HS-27A (cell line): Measurements from ENCODE around the gene NCOA1.

Experiments
- DNase-seq: peaks from one replicate; pipeline ENCODE4 v3.0.0-alpha.2; 2012; ENCODE audit warnings: low read depth, missing footprints

The NCOA1 gene

GRCh38 chr2:24697792-24698191 lies 206.7 kb downstream of the NCOA1 start:
- DNase-seq: no peak

GRCh38 chr2:24702800-24703199 lies 211.7 kb downstream of the NCOA1 start:
- peak; percentile 57 for DNase-seq

DNA sequence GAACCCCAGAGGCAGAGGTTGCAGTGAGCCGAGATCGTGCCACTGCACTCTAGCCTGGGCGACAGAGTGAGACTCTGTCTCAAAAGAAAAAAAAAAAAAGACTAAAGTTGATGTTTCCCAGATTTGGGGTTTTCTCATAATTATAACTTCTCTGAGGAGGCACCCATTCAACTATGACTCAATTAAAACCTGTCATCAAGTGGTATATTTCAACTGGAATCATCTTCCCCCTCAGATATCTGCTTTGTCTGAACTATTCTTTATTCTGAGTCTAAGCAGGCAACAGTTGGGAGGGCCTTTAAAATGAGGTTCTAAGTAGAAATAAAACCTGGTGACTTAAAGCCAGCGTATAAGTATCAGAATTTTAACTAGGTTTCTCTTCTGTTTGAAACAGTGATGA lies 213.6 kb downstream of the NCOA1 start:
- DNase-seq: no peak

DNA sequence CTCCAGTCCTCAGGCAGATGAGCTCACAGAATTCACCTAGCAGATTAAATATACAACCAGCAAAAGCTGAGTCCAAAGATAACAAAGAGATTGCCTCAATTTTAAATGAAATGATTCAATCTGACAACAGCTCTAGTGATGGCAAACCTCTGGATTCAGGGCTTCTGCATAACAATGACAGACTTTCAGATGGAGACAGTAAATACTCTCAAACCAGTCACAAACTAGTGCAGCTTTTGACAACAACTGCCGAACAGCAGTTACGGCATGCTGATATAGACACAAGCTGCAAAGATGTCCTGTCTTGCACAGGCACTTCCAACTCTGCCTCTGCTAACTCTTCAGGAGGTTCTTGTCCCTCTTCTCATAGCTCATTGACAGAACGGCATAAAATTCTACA lies 216.1 kb downstream of the NCOA1 start:
- DNase-seq: no peak

- DNase-seq: no peak
These were observed 217.6 kb downstream of the NCOA1 start for GRCh38 chr2:24708537-24709152.

GRCh38 chr2:24710806-24711205 lies 219.8 kb downstream of the NCOA1 start:
- DNase-seq: no peak

DNA sequence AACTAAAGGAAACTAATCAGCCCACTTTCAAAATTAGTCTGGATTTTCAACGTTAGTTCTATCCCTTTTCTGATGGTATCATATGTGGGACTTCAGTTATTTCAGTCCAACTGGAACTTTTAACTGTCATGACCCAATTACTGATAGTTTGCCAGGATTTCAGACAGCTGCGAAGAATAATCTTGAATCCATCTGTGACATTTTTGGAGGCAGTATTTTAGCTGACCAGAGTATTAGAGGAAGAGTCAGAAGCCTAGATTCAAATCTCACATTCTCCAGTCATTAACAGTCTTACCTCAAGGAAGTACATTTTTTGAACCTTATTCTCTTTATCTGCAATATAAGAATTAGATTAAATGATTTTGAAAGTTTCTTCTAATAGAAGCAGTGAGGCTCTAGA lies 220.8 kb downstream of the NCOA1 start:
- no peak for DNase-seq

DNA sequence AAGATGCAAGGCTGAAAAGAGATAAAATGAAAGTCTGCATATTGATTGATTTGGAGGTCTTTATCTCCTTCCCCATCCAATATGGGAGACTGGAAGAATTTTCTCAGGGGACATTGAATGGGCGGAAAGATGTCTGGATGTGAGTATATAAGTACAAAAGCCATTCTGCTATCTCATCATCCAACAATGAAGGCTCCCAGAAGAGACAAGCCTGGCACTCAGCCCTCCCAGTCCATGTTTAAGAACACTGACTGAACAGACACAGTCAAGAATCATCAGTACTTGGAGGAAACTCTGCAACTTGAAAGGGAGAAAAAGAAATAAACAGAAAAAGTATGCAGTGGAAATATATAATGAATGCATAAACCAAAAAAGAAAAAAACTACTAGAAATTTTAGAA lies 221.2 kb downstream of the NCOA1 start:
- DNase-seq: no peak

DNA sequence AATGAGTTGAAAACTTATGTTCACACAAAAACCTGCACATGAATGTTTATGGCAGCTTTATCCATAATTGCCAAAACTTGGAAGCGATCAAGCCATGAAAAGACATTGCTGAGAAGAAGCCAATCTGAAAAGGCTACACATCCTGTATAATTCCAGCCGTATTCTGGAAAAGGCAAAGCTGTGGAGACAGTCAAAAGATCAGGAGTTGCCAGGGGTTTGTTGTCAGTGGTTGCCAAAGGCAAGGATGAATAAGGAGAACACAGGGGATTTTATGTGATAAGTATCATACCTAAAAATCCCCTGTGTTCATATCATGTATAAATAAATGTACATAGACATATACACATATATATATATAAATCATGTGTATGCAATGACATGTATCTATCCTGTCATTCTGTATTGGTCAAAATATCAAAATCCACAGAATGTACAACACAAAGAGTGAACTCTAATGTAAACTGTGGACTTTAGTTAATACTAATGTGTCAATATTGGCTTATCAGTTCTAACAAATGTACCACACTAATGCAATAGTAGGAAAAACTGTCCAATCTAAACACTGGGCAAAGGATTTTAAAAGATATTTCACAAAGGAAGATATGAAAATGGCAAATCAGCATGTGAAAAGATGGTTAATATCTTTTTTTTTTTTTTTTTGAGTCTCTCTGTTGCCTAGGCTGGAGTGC lies 226.4 kb downstream of the NCOA1 start:
- DNase-seq: no peak

GRCh38 chr2:24720310-24720709 lies 229.3 kb downstream of the NCOA1 start:
- DNase-seq: no peak

GRCh38 chr2:24721470-24721869 lies 230.4 kb downstream of the NCOA1 start:
- peak; percentile 30 for DNase-seq

GRCh38 chr2:24722141-24722790 lies 231.2 kb downstream of the NCOA1 start:
- DNase-seq: no peak

DNA sequence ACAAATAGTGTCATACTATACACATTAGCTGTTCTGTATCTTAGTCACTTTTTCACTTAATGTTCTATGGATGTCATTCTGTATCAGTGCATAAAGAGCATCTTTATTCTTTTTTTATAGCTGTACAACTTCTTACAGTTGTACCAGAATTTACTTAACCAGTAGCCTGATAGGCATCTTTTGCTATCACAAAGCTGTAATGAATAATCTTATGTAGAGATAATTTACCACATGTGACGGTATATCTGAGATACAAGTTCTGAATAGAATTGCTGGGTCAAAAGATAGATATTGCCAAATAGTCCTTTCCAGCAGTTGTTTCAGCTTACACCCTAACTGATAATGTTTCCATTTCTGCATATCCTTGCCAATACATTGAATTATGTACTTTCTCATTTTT lies 232.1 kb downstream of the NCOA1 start:
- DNase-seq: no peak

DNA sequence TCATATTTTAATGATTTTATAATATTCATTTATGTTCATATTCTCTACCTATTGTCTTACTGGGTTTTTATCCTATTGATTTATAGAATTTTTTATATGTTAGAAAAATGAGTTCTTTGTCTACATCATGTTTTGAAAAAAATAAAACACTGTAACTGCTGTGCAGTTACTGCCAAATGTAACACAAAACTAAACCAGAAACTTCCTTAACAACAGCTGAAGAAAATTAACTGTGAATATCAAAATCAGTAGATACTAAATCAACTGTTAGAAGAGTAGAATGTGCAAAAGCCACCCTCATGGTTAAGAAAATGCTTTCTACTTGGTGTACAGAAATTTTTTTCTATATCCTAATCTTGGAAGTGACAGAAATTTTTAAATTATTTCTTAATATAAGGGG lies 232.6 kb downstream of the NCOA1 start:
- no peak for DNase-seq

DNA sequence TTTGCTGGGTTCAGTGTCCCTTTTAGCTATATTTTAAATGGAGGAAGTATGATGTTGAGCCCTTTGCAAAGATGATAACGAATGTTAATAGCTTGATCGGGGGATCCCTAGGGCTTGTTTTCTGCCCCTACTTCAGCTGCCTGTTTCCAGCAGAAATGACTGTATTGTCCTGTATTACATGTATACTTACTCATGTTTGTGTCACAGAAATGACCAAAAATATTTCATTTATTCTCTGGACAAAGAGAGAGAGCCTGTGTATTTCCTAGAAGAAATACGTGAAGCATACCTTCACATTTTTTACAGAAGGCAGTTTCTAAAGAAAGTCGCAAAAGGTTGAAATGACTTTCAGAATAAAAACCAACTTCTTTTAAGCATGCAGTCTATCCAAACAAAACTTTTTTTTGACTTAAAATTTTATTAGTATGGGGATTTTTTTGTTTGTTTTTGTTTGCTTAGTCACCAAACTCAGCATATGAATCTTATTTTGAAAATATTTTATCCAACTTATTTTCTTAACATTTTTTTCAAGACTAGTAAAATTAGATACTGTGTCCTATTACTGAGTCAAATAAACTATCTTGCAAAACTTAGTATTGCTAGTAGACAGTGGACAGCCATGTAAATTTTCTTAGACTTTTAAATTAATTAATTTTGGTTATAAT lies 233.2 kb downstream of the NCOA1 start:
- DNase-seq: no peak

DNA sequence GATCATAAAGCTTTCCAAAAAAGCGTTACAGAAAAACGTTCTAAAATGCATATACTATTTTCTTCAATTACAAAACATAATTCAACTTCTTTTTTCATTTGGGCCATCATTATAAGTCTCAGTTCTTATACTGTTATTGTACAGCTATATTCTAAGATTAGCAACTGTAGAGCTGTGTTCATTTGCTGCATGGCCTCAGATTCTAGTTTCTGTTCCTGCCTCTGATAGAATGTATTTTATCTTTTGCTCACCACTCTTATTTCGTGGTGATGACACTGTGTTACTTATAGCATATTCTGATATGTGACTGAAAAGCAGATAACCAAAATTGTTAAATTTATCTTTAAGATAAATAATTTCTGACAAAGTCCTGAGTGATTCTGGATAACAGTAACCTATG lies 234.9 kb downstream of the NCOA1 start:
- no peak for DNase-seq

GRCh38 chr2:24730481-24730880 lies 239.4 kb downstream of the NCOA1 start:
- DNase-seq: no peak

DNA sequence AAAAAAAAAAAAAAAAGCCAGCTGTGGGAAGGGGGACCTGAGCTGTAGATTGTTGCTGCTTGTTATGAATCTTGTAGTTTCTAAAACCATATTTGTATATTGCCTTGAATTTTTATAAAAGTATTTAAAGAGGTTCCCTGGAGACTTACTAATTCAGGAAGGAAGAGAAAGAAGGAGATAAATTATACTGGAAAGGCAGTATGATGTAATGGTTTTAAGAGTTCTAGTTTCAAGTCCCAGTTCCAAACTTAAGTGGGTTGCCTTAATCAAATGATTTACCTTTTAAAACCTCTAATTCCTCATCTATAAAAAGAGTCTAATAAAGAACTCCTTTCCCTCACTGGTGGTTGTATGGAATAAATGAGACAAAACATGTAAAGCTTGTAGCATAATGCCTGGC lies 240.0 kb downstream of the NCOA1 start:
- DNase-seq: no peak

GRCh38 chr2:24731923-24732322 lies 240.9 kb downstream of the NCOA1 start:
- peak; percentile 23 for DNase-seq

GRCh38 chr2:24734741-24735140 lies 243.7 kb downstream of the NCOA1 start:
- no peak for DNase-seq

GRCh38 chr2:24739354-24740025 lies 248.4 kb downstream of the NCOA1 start:
- DNase-seq: no peak

- no peak for DNase-seq
These were observed 249.1 kb downstream of the NCOA1 start for GRCh38 chr2:24740142-24740541.
